WTC11 (cell line): ENCODE measurements around the gene FRMD6. TPM values are rescaled to one million over a fixed set of nuclear protein-coding genes. Genes with fewer than 3 reads are reported as not detected.

Experiments used
- ATAC-seq: fragments of 200-7000 bp; cut with Tn5 transposase; 2 replicates; pipeline ENCODE4 v1.10.0; 2021; ENCODE audit warnings: mild to moderate bottlenecking, moderate library complexity
- CTCF ChIA-PET: fragments of 300-600 bp; sonication (Branson Sonifier 250); formaldehyde crosslinking; loops from one replicate; lab custom pipeline; 2021; ENCODE audit warnings: antibody characterized with exemption; lab: Charles Lee
- POLR2A ChIA-PET: fragments of 350-600 bp; sonication (Branson Sonifier 250); formaldehyde crosslinking; loops from one replicate; lab custom pipeline; 2021; ENCODE audit warnings: antibody characterized with exemption; lab: Charles Lee
- DNase-seq: peaks from one replicate; pipeline ENCODE4 v3.0.0; 2021; ENCODE audit warnings: low spot score
- H3K27ac Mint-ChIP-seq: 2 replicates; pipeline ENCODE4 v1.8.0; 2021; ENCODE audit warnings: mixed read lengths
- H3K27me3 Mint-ChIP-seq: 2 replicates; pipeline ENCODE4 v1.8.0; 2021; ENCODE audit warnings: low read depth, mild to moderate bottlenecking, moderate library complexity, mixed read lengths
- H3K36me3 Mint-ChIP-seq: 2 replicates; pipeline ENCODE4 v1.8.0; 2021; ENCODE audit warnings: mixed read lengths
- H3K4me1 Mint-ChIP-seq: 2 replicates; pipeline ENCODE4 v1.8.0; 2022; ENCODE audit warnings: mixed read lengths
- H3K4me3 Mint-ChIP-seq: 2 replicates; pipeline ENCODE4 v1.8.0; 2021; ENCODE audit warnings: mild to moderate bottlenecking, moderate library complexity, mixed read lengths
- H3K9me3 Mint-ChIP-seq: 2 replicates; pipeline ENCODE4 v1.8.0; 2021; ENCODE audit warnings: mixed read lengths
- ATF1 ChIP-seq: sonication (generic); formaldehyde crosslinking; IDR thresholded peaks from 2 replicates; pipeline ENCODE4 v1.8.1; 2023; ENCODE audit warnings: mild to moderate bottlenecking, moderate library complexity, missing genetic modification reagents
- CREM ChIP-seq: sonication (generic); formaldehyde crosslinking; IDR thresholded peaks from 2 replicates; pipeline ENCODE4 v1.8.1; 2022; ENCODE audit warnings: mild to moderate bottlenecking, missing genetic modification reagents, moderate library complexity
- ESRRA ChIP-seq: sonication (generic); formaldehyde crosslinking; IDR thresholded peaks from 2 replicates; pipeline ENCODE4 v1.8.1; 2022; ENCODE audit warnings: mild to moderate bottlenecking, missing genetic modification reagents, borderline replicate concordance
- FOXP4 ChIP-seq: sonication (generic); formaldehyde crosslinking; IDR thresholded peaks from 2 replicates; pipeline ENCODE4 v1.8.0; 2022; ENCODE audit warnings: mild to moderate bottlenecking, missing genetic modification reagents
- GRHL2 ChIP-seq: fragments of 250-450 bp; sonication (Bioruptor Pico); IDR thresholded peaks from 2 replicates; pipeline ENCODE4 v1.8.0; 2022; ENCODE audit warnings: mild to moderate bottlenecking, moderate library complexity; ENCODE audit not compliant: insufficient replicate concordance, severe bottlenecking
- JUN ChIP-seq: sonication (generic); formaldehyde crosslinking; IDR thresholded peaks from 2 replicates; pipeline ENCODE4 v1.8.0; 2023; ENCODE audit warnings: mild to moderate bottlenecking, missing genetic modification reagents
- MXD4 ChIP-seq: fragments of 250-450 bp; sonication (Bioruptor Pico); IDR thresholded peaks from 2 replicates; pipeline ENCODE4 v1.8.0; 2021; ENCODE audit warnings: mild to moderate bottlenecking, moderate library complexity, borderline replicate concordance
- NFATC4 ChIP-seq: fragments of 250-450 bp; sonication (Bioruptor Pico); IDR thresholded peaks from 2 replicates; pipeline ENCODE4 v1.9.0; 2021; ENCODE audit warnings: mild to moderate bottlenecking
- PRRX2 ChIP-seq: fragments of 250-450 bp; sonication (Bioruptor Pico); IDR thresholded peaks from 2 replicates; pipeline ENCODE4 v1.8.0; 2021; ENCODE audit warnings: mild to moderate bottlenecking
- RORB ChIP-seq: fragments of 250-450 bp; sonication (Bioruptor Pico); IDR thresholded peaks from 2 replicates; pipeline ENCODE4 v1.9.0; 2021; ENCODE audit warnings: mild to moderate bottlenecking
- SMAD3 ChIP-seq: sonication (generic); formaldehyde crosslinking; IDR thresholded peaks from 2 replicates; pipeline ENCODE4 v1.8.0; 2022; ENCODE audit warnings: missing genetic modification reagents, mild to moderate bottlenecking, borderline replicate concordance
- SOX15 ChIP-seq: fragments of 250-450 bp; sonication (Bioruptor Pico); IDR thresholded peaks from 2 replicates; pipeline ENCODE4 v1.9.0; 2021; ENCODE audit warnings: mild to moderate bottlenecking
- USF1 ChIP-seq: sonication (generic); formaldehyde crosslinking; IDR thresholded peaks from 2 replicates; pipeline ENCODE4 v1.8.0; 2022; ENCODE audit warnings: mild to moderate bottlenecking, missing genetic modification reagents
- ZNF263 ChIP-seq: sonication (generic); formaldehyde crosslinking; IDR thresholded peaks from 2 replicates; pipeline ENCODE4 v1.8.1; 2022; ENCODE audit warnings: low read depth, mild to moderate bottlenecking, moderate library complexity, missing genetic modification reagents
- ZNF317 ChIP-seq: sonication (generic); formaldehyde crosslinking; IDR thresholded peaks from 2 replicates; pipeline ENCODE4 v1.8.1; 2023; ENCODE audit warnings: low read depth, mild to moderate bottlenecking, moderate library complexity, missing genetic modification reagents, borderline replicate concordance
- ZNF396 ChIP-seq: fragments of 250-450 bp; sonication (Bioruptor Pico); IDR thresholded peaks from 2 replicates; pipeline ENCODE4 v1.8.0; 2021; ENCODE audit warnings: mild to moderate bottlenecking, moderate library complexity, borderline replicate concordance
- total RNA-seq: library from RNA; stranded (reverse); gene quantifications from 3 replicates; pipeline ENCODE4 v1.2.3, GENCODE V29; 2021
- TF ChIP-seq, protein P1 (sequence below): fragments of 250-450 bp; sonication (Bioruptor Pico); IDR thresholded peaks from 2 replicates; pipeline ENCODE4 v1.8.0; 2021; ENCODE audit warnings: mild to moderate bottlenecking
- TF ChIP-seq, protein P2 (sequence below): sonication (generic); formaldehyde crosslinking; IDR thresholded peaks from 2 replicates; pipeline ENCODE4 v1.8.1; 2023; ENCODE audit warnings: mild to moderate bottlenecking, missing genetic modification reagents, borderline replicate concordance
- TF ChIP-seq, protein P3 (sequence below): fragments of 250-450 bp; sonication (Bioruptor Pico); IDR thresholded peaks from 2 replicates; pipeline ENCODE4 v1.9.0; 2021; ENCODE audit warnings: moderate library complexity, mild to moderate bottlenecking, inconsistent platforms, borderline replicate concordance

The FRMD6 gene
- total RNA-seq, 1 experiment from 2014 or later: 21.8 TPM

DNA sequence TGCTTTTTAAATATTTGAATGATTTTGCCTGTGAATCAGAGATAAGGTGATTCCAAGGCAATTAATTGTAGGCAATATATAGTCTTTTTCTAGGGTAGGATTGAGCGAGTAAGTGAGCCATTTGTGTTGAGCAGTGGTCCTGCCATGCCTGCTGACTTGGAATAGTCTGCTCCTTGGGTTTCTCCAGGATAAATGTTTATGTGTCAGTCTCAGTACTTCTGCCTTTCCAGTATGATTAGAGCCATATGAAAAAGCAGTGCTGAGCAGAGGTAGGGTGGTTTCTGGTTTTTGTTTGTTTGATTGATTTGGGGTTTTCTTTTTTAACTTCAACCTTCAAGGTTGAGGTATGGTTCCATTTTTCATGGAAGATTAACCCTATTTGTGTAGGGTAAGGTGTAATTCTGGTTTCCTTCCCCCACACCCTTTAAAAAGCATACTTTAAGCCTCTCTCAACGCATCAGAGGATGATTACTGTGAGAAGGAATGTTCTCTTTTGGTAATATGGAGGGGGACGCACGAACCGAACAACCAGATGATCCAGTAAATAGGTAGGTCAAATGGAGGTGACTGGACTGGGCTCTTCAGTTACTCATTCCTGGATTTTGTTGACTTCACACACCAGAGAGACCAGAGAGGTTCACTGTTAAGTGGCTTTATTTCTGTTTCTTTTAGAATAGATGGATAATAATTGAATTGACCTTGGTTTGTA lies 22.7 kb downstream of the FRMD6 start:
- Mint-ChIP-seq H3K27me3 (no peaks in the 10 kb centered on the region), H3K4me3 (no peak overlapping the region), H3K27ac (no peak overlapping the region), H3K36me3 (no peaks in the 10 kb centered on the region), H3K9me3 (no peaks in the 10 kb centered on the region; the same call in 1 of the 2 replicates), H3K4me1 (peaks cover 8% of the 10 kb centered on the region)
- CTCF ChIA-PET: no interaction called here
- DNase-seq (no peak), ATAC-seq (no peak)
- POLR2A ChIA-PET: no interaction called here
- TF ChIP-seq ZNF263 (CRISPR knock-in tag): no peak
- TF ChIP-seq ESRRA (CRISPR knock-in tag): no peak
- TF ChIP-seq, protein P1, sequence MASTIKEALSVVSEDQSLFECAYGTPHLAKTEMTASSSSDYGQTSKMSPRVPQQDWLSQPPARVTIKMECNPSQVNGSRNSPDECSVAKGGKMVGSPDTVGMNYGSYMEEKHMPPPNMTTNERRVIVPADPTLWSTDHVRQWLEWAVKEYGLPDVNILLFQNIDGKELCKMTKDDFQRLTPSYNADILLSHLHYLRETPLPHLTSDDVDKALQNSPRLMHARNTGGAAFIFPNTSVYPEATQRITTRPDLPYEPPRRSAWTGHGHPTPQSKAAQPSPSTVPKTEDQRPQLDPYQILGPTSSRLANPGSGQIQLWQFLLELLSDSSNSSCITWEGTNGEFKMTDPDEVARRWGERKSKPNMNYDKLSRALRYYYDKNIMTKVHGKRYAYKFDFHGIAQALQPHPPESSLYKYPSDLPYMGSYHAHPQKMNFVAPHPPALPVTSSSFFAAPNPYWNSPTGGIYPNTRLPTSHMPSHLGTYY (CRISPR knock-in tag): no peak
- no peak for TF ChIP-seq ZNF396 (CRISPR knock-in tag)
- no peak for TF ChIP-seq PRRX2 (CRISPR knock-in tag)
- TF ChIP-seq SMAD3 (CRISPR knock-in tag): no peak
- TF ChIP-seq, protein P2, sequence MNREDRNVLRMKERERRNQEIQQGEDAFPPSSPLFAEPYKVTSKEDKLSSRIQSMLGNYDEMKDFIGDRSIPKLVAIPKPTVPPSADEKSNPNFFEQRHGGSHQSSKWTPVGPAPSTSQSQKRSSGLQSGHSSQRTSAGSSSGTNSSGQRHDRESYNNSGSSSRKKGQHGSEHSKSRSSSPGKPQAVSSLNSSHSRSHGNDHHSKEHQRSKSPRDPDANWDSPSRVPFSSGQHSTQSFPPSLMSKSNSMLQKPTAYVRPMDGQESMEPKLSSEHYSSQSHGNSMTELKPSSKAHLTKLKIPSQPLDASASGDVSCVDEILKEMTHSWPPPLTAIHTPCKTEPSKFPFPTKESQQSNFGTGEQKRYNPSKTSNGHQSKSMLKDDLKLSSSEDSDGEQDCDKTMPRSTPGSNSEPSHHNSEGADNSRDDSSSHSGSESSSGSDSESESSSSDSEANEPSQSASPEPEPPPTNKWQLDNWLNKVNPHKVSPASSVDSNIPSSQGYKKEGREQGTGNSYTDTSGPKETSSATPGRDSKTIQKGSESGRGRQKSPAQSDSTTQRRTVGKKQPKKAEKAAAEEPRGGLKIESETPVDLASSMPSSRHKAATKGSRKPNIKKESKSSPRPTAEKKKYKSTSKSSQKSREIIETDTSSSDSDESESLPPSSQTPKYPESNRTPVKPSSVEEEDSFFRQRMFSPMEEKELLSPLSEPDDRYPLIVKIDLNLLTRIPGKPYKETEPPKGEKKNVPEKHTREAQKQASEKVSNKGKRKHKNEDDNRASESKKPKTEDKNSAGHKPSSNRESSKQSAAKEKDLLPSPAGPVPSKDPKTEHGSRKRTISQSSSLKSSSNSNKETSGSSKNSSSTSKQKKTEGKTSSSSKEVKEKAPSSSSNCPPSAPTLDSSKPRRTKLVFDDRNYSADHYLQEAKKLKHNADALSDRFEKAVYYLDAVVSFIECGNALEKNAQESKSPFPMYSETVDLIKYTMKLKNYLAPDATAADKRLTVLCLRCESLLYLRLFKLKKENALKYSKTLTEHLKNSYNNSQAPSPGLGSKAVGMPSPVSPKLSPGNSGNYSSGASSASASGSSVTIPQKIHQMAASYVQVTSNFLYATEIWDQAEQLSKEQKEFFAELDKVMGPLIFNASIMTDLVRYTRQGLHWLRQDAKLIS (CRISPR knock-in tag): no peak

GRCh38 chr14:51676549-51676948 lies 24.8 kb downstream of the FRMD6 start:
- ATAC-seq (no peak), DNase-seq (no peak)
- Mint-ChIP-seq H3K9me3 (no peaks in the 10 kb centered on the region), H3K4me1 (peaks cover 11% of the 10 kb centered on the region), H3K27ac (no peak overlapping the region), H3K4me3 (no peak overlapping the region), H3K36me3 (no peaks in the 10 kb centered on the region), H3K27me3 (no peaks in the 10 kb centered on the region)
- POLR2A ChIA-PET: no interaction called here
- CTCF ChIA-PET: no interaction called here
- no peak for TF ChIP-seq FOXP4 (CRISPR knock-in tag)
- no peak for TF ChIP-seq GRHL2 (CRISPR knock-in tag)
- no peak for TF ChIP-seq ATF1
- TF ChIP-seq NFATC4 (CRISPR knock-in tag): no peak
- no peak for TF ChIP-seq USF1 (CRISPR knock-in tag)
- TF ChIP-seq MXD4: no peak
- no peak for TF ChIP-seq CREM (CRISPR knock-in tag)
- TF ChIP-seq, protein P3, sequence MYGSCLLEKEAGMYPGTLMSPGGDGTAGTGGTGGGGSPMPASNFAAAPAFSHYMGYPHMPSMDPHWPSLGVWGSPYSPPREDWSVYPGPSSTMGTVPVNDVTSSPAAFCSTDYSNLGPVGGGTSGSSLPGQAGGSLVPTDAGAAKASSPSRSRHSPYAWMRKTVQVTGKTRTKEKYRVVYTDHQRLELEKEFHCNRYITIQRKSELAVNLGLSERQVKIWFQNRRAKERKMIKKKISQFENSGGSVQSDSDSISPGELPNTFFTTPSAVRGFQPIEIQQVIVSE (CRISPR knock-in tag): no peak
- TF ChIP-seq ZNF317: no peak
- no peak for TF ChIP-seq RORB (CRISPR knock-in tag)
- TF ChIP-seq SOX15: no peak
- TF ChIP-seq JUN (CRISPR knock-in tag): no peak
